HEK293 (cell line): ENCODE measurements around the gene PARS2.

Experiments used
- ATF2 ChIP-seq: fragments of 450-650 bp; formaldehyde crosslinking; IDR thresholded peaks from 2 replicates; pipeline ENCODE4 v1.5.1; 2016; ENCODE audit warnings: missing biosample characterization, missing genetic modification characterization, low read depth
- CTCF ChIP-seq: fragments of 450-650 bp; formaldehyde crosslinking; IDR thresholded peaks from 2 replicates; pipeline ENCODE4 v1.5.1; 2016; ENCODE audit warnings: missing biosample characterization, missing genetic modification characterization
- YY1 ChIP-seq: fragments of 450-650 bp; formaldehyde crosslinking; IDR thresholded peaks from 2 replicates; pipeline ENCODE4 v1.5.1; 2018; ENCODE audit warnings: missing biosample characterization, missing genetic modification characterization
- ZBTB10 ChIP-seq: fragments of 450-650 bp; formaldehyde crosslinking; IDR thresholded peaks from 2 replicates; pipeline ENCODE4 v1.5.1; 2016; ENCODE audit warnings: missing biosample characterization, missing genetic modification characterization
- ZBTB7A ChIP-seq: fragments of 450-650 bp; formaldehyde crosslinking; IDR thresholded peaks from 2 replicates; pipeline ENCODE4 v1.5.1; 2016; ENCODE audit warnings: low read depth, missing biosample characterization, missing genetic modification characterization
- ZFHX2 ChIP-seq: fragments of 450-650 bp; formaldehyde crosslinking; conservative IDR thresholded peaks from 2 replicates; pipeline ENCODE4 v1.5.1; 2016; ENCODE audit warnings: missing biosample characterization, missing genetic modification characterization
- ZNF138 ChIP-seq: fragments of 450-650 bp; formaldehyde crosslinking; IDR thresholded peaks from 2 replicates; pipeline ENCODE4 v1.5.1; 2016; ENCODE audit warnings: missing biosample characterization, missing genetic modification characterization, borderline replicate concordance
- ZNF157 ChIP-seq: fragments of 450-650 bp; formaldehyde crosslinking; IDR thresholded peaks from 2 replicates; pipeline ENCODE4 v1.5.1; 2016; ENCODE audit warnings: missing biosample characterization, missing genetic modification characterization
- ZNF175 ChIP-seq: fragments of 450-650 bp; formaldehyde crosslinking; IDR thresholded peaks from 2 replicates; pipeline ENCODE4 v1.5.1; 2016; ENCODE audit warnings: missing biosample characterization, missing genetic modification characterization
- ZNF302 ChIP-seq: fragments of 450-650 bp; formaldehyde crosslinking; IDR thresholded peaks from 2 replicates; pipeline ENCODE4 v1.5.1; 2016; ENCODE audit warnings: missing biosample characterization, missing genetic modification characterization, low read depth
- ZNF423 ChIP-seq: fragments of 450-650 bp; formaldehyde crosslinking; IDR thresholded peaks from 2 replicates; pipeline ENCODE4 v1.5.1; 2016; ENCODE audit warnings: missing biosample characterization, missing genetic modification characterization
- ZNF670 ChIP-seq: fragments of 450-650 bp; formaldehyde crosslinking; IDR thresholded peaks from 2 replicates; pipeline ENCODE4 v1.5.1; 2016; ENCODE audit warnings: missing biosample characterization, missing genetic modification characterization, low read depth
- TF ChIP-seq, protein P1 (sequence below): fragments of 450-650 bp; formaldehyde crosslinking; IDR thresholded peaks from 2 replicates; pipeline ENCODE4 v1.5.1; 2016; ENCODE audit warnings: missing biosample characterization, missing genetic modification characterization, borderline replicate concordance
- TF ChIP-seq, protein P2 (sequence below): IDR thresholded peaks from 2 replicates; pipeline ENCODE4 v1.6.1; 2011; ENCODE audit warnings: mild to moderate bottlenecking, low read depth, low read length, borderline replicate concordance

DNA sequence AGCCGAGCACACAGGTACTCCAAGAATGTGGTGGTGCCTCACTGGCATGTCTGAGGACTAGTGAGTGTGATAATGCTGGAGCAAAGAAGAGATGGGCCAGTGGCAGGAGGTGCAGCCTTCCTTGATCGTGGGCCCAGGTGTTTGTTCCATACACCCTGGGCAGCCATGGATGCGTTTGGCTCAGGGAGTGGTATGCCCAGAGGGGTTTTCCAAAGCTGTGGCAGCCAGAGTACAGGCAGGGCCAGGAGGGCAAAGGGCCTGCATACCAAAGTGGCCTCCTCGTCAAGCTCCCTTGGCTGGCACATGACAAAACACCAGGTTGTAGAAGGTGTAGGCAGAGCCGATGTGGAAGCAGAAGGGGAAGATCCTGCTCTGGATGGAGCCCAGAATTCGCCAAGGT is 19.0 kb downstream of the PARS2 start:
- TF ChIP-seq CTCF (tag by site-specific recombination): no peak
- TF ChIP-seq, protein P1, sequence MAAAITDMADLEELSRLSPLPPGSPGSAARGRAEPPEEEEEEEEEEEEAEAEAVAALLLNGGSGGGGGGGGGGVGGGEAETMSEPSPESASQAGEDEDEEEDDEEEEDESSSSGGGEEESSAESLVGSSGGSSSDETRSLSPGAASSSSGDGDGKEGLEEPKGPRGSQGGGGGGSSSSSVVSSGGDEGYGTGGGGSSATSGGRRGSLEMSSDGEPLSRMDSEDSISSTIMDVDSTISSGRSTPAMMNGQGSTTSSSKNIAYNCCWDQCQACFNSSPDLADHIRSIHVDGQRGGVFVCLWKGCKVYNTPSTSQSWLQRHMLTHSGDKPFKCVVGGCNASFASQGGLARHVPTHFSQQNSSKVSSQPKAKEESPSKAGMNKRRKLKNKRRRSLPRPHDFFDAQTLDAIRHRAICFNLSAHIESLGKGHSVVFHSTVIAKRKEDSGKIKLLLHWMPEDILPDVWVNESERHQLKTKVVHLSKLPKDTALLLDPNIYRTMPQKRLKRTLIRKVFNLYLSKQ (tag by site-specific recombination): no peak
- TF ChIP-seq ZNF423 (tag by site-specific recombination): no peak
- TF ChIP-seq YY1 (tag by site-specific recombination): no peak
- no peak for TF ChIP-seq ZBTB7A
- TF ChIP-seq ZBTB10 (tag by site-specific recombination): no peak
- TF ChIP-seq, protein P2, sequence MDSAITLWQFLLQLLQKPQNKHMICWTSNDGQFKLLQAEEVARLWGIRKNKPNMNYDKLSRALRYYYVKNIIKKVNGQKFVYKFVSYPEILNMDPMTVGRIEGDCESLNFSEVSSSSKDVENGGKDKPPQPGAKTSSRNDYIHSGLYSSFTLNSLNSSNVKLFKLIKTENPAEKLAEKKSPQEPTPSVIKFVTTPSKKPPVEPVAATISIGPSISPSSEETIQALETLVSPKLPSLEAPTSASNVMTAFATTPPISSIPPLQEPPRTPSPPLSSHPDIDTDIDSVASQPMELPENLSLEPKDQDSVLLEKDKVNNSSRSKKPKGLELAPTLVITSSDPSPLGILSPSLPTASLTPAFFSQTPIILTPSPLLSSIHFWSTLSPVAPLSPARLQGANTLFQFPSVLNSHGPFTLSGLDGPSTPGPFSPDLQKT: no peak
- TF ChIP-seq ZFHX2 (tag by site-specific recombination): no peak
- no peak for TF ChIP-seq ZNF138 (tag by site-specific recombination)
- no peak for TF ChIP-seq ZNF302 (tag by site-specific recombination)
- TF ChIP-seq ATF2: no peak
- no peak for TF ChIP-seq ZNF157 (tag by site-specific recombination)
- no peak for TF ChIP-seq ZNF175
- TF ChIP-seq ZNF670 (tag by site-specific recombination): no peak
